ENCODE measurements around the gene RPGRIP1L. TPM values are rescaled to one million over a fixed set of nuclear protein-coding genes. Genes with fewer than 3 reads are reported as not detected.

RPGRIP1L gene
- total RNA-seq, 1 donor from 2014 or later = 23.2 TPM

GRCh38 chr16:53712065-53712464 is 8.4 kb upstream of the RPGRIP1L start:
- no peak overlapping the region for H3K27ac Mint-ChIP-seq

DNA sequence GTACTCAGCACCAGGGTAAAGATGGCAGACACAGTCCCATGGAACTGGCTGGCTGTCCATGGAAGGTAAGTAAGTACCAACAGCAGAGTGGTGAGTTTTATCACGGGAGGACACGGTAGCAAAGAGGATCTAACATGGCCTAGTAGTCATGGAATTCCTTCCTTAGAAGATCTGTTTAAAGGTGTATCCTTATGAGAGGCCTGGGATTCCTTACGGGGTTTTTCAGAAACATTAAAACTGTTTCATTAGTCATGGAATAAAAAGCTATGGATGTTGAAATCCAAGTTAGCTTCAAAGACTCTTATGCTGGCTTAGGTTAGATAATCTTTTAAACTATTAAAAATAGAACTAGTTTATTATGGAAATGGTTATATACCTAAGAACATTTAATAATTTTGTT is 7.7 kb upstream of the RPGRIP1L start:
- Mint-ChIP-seq H3K27ac (no peak overlapping the region), H3K27me3 (ENCODE audit: insufficient read depth, low read depth) (peaks cover 5% of the 10 kb centered on the region), H3K36me3 (peaks cover 12% of the 10 kb centered on the region), H3K9me3 (no peaks in the 10 kb centered on the region), H3K4me3 (no peak overlapping the region), H3K4me1 (peaks cover 11% of the 10 kb centered on the region)
- no peak overlapping the region for H3K9ac ChIP-seq
- H3K27ac ChIP-seq = no peak overlapping the region
- no peak overlapping the region for H3K4me3 ChIP-seq
- peaks cover 73% of the 10 kb centered on the region for H3K79me2 ChIP-seq (ENCODE audit: low read depth)
- H2AFZ ChIP-seq (replicated peaks) = no peak overlapping the region
- H3K9me3 ChIP-seq (ENCODE audit: low read depth) = no peaks in the 10 kb centered on the region
- H3K36me3 ChIP-seq = no peaks in the 10 kb centered on the region
- no peaks in the 10 kb centered on the region for H3F3A ChIP-seq (ENCODE audit: low read depth)
- H4K20me1 ChIP-seq (ENCODE audit: low read depth) = peaks cover 23% of the 10 kb centered on the region
- H3K27me3 ChIP-seq = no peaks in the 10 kb centered on the region
- TF ChIP-seq CTCF (IDR thresholded peaks at IDR 0.05) (no peak), EZH2phosphoT487 (IDR thresholded peaks at IDR 0.05) (no peak), EZH2 (IDR thresholded peaks at IDR 0.05) (no peak)
- DNase-seq (ENCODE audit: low spot score) = no peak
- H3K4me2 ChIP-seq = no peak overlapping the region
- H3K4me1 ChIP-seq = peaks cover 21% of the 10 kb centered on the region

More at GRCh38 chr16:53712065-53712464, 8.4 kb upstream of the RPGRIP1L start:
- H3K79me2 ChIP-seq (ENCODE audit: low read depth) = peaks cover 73% of the 10 kb centered on the region
- H3K27ac ChIP-seq = no peak overlapping the region
- peaks cover 5% of the 10 kb centered on the region for H3K27me3 Mint-ChIP-seq (ENCODE audit: insufficient read depth, low read depth)
- H3K9me3 Mint-ChIP-seq = peaks cover 2% of the 10 kb centered on the region
- TF ChIP-seq CTCF (IDR thresholded peaks at IDR 0.05) (no peak), EZH2phosphoT487 (IDR thresholded peaks at IDR 0.05) (no peak), EZH2 (IDR thresholded peaks at IDR 0.05) (no peak)
- no peak overlapping the region for H3K9ac ChIP-seq
- H3K27me3 ChIP-seq = no peaks in the 10 kb centered on the region
- H3K4me2 ChIP-seq = no peak overlapping the region
- no peak for DNase-seq (ENCODE audit: low spot score)
- H3K36me3 Mint-ChIP-seq = peaks cover 8% of the 10 kb centered on the region
- peaks cover 21% of the 10 kb centered on the region for H3K4me1 ChIP-seq
- peaks cover 11% of the 10 kb centered on the region for H3K4me1 Mint-ChIP-seq
- no peaks in the 10 kb centered on the region for H3K36me3 ChIP-seq
- H3F3A ChIP-seq (ENCODE audit: low read depth) = no peaks in the 10 kb centered on the region
- no peak overlapping the region for H2AFZ ChIP-seq (replicated peaks)
- no peak overlapping the region for H3K4me3 ChIP-seq
- no peaks in the 10 kb centered on the region for H3K9me3 ChIP-seq (ENCODE audit: low read depth)
- no peak overlapping the region for H3K4me3 Mint-ChIP-seq
- H4K20me1 ChIP-seq (ENCODE audit: low read depth) = peaks cover 24% of the 10 kb centered on the region

DNA sequence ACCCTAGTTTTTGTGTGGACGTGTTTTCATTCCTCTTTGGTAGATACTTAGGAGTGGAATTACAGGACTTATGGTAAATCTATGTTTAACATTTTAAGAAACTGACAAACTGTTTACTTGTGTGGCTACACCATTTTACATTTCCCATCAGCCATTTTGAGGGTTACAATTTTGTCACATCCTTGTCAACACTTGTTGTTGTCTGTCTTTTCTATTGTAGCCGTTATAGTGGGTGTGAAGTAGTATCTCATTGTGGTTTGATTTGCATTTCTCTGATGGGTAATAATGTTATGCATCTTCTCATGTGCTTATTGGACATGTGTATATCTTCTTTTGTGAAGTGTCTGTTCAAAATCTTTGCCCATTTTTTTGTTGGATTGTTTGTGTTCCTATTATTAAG is 4.8 kb upstream of the RPGRIP1L start:
- no peak for DNase-seq (ENCODE audit: low spot score)
- Histone ChIP-seq H3K36me3 (no peaks in the 10 kb centered on the region), H3K4me2 (no peak overlapping the region), H3F3A (ENCODE audit: low read depth) (no peaks in the 10 kb centered on the region), H3K79me2 (ENCODE audit: low read depth) (peaks cover 68% of the 10 kb centered on the region), H3K4me3 (no peak overlapping the region), H2AFZ (replicated peaks) (no peak overlapping the region), H3K9me3 (ENCODE audit: low read depth) (no peaks in the 10 kb centered on the region), H3K4me1 (no peaks in the 10 kb centered on the region), H3K27me3 (no peaks in the 10 kb centered on the region), H3K27ac (no peak overlapping the region), H3K9ac (no peak overlapping the region), H4K20me1 (ENCODE audit: low read depth) (peaks cover 9% of the 10 kb centered on the region)
- no peak overlapping the region for H3K4me3 Mint-ChIP-seq
- TF ChIP-seq CTCF (IDR thresholded peaks at IDR 0.05) (no peak), EZH2 (IDR thresholded peaks at IDR 0.05) (no peak), EZH2phosphoT487 (IDR thresholded peaks at IDR 0.05) (no peak)
- H3K4me1 Mint-ChIP-seq = peaks cover 11% of the 10 kb centered on the region
- no peak overlapping the region for H3K27ac Mint-ChIP-seq
- H3K36me3 Mint-ChIP-seq = peaks cover 12% of the 10 kb centered on the region
- peaks cover 5% of the 10 kb centered on the region for H3K27me3 Mint-ChIP-seq (ENCODE audit: insufficient read depth, low read depth)
- no peaks in the 10 kb centered on the region for H3K9me3 Mint-ChIP-seq
